GM19193 (cell line): ENCODE results near the gene SAMD7.

Experiments used
- POLR2A ChIP-seq: IDR thresholded peaks from 4 replicates; pipeline ENCODE4 v1.6.1; 2011; ENCODE audit not compliant: insufficient read depth, insufficient read length; ENCODE audit errors: extremely low read depth

The SAMD7 gene

GRCh38 chr3:169891886-169892285 is 19.5 kb upstream of the SAMD7 start:
- no peak for TF ChIP-seq POLR2A

GRCh38 chr3:169894110-169894509 is 17.3 kb upstream of the SAMD7 start:
- TF ChIP-seq POLR2A, result no peak

GRCh38 chr3:169895072-169895471 is 16.3 kb upstream of the SAMD7 start:
- no peak for TF ChIP-seq POLR2A

GRCh38 chr3:169897284-169897683 is 14.1 kb upstream of the SAMD7 start:
- TF ChIP-seq POLR2A, result no peak

- TF ChIP-seq POLR2A, result no peak
Observed at GRCh38 chr3:169901453-169901852, 9.9 kb upstream of the SAMD7 start.

- TF ChIP-seq POLR2A, result no peak
Observed at GRCh38 chr3:169905404-169905803, 6.0 kb upstream of the SAMD7 start.

- no peak for TF ChIP-seq POLR2A
Observed at GRCh38 chr3:169907476-169907875, 3.9 kb upstream of the SAMD7 start.

- no peak for TF ChIP-seq POLR2A
Observed at GRCh38 chr3:169907944-169908343, 3.4 kb upstream of the SAMD7 start.

- no peak for TF ChIP-seq POLR2A
Observed at GRCh38 chr3:169913323-169913722, 2.0 kb downstream of the SAMD7 start.

GRCh38 chr3:169914321-169914720 is 2.9 kb downstream of the SAMD7 start:
- no peak for TF ChIP-seq POLR2A

- TF ChIP-seq POLR2A, result no peak
Observed at GRCh38 chr3:169923189-169923588, 11.8 kb downstream of the SAMD7 start.

GRCh38 chr3:169923831-169924230 is 12.5 kb downstream of the SAMD7 start:
- no peak for TF ChIP-seq POLR2A

- TF ChIP-seq POLR2A, result no peak
Observed at GRCh38 chr3:169929830-169930519, 18.6 kb downstream of the SAMD7 start.

- TF ChIP-seq POLR2A, result no peak
Observed at GRCh38 chr3:169930843-169931242, 19.5 kb downstream of the SAMD7 start.

- peak; percentile 53 for TF ChIP-seq POLR2A
Observed at GRCh38 chr3:169931747-169932520, 20.6 kb downstream of the SAMD7 start.

GRCh38 chr3:169939320-169939719 is 27.9 kb downstream of the SAMD7 start:
- TF ChIP-seq POLR2A, result no peak
